ENCODE results near the gene MAPK13. TPM values are rescaled to one million over a fixed set of nuclear protein-coding genes. Genes with fewer than 3 reads are reported as not detected.

The MAPK13 gene
- total RNA-seq, 1 donor from 2014 or later = 1.0 TPM

DNA sequence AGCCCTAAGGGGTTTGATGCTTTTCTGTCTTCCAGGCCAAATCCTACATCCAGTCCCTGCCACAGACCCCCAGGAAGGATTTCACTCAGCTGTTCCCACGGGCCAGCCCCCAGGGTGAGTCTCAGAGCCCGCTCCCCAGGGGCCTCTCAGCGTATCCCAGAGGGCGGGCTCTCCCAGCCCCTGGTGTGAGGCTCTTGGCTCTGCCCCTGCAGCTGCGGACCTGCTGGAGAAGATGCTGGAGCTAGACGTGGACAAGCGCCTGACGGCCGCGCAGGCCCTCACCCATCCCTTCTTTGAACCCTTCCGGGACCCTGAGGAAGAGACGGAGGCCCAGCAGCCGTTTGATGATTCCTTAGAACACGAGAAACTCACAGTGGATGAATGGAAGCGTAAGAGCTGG lies 8.4 kb downstream of the MAPK13 start:
- no peak for DNase-seq (ENCODE audit: low spot score)
- Mint-ChIP-seq H3K27me3 (ENCODE audit: low read depth) (no peaks in the 10 kb centered on the region), H3K36me3 (ENCODE audit: low read depth) (no peaks in the 10 kb centered on the region), H3K4me3 (ENCODE audit: unreplicated experiment) (no peak overlapping the region), H3K27ac (ENCODE audit: unreplicated experiment) (no peak overlapping the region), H3K9me3 (ENCODE audit: low read depth) (no peaks in the 10 kb centered on the region), H3K4me1 (ENCODE audit: low read depth) (no peaks in the 10 kb centered on the region)
- TF ChIP-seq, protein P1, sequence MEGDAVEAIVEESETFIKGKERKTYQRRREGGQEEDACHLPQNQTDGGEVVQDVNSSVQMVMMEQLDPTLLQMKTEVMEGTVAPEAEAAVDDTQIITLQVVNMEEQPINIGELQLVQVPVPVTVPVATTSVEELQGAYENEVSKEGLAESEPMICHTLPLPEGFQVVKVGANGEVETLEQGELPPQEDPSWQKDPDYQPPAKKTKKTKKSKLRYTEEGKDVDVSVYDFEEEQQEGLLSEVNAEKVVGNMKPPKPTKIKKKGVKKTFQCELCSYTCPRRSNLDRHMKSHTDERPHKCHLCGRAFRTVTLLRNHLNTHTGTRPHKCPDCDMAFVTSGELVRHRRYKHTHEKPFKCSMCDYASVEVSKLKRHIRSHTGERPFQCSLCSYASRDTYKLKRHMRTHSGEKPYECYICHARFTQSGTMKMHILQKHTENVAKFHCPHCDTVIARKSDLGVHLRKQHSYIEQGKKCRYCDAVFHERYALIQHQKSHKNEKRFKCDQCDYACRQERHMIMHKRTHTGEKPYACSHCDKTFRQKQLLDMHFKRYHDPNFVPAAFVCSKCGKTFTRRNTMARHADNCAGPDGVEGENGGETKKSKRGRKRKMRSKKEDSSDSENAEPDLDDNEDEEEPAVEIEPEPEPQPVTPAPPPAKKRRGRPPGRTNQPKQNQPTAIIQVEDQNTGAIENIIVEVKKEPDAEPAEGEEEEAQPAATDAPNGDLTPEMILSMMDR (IDR thresholded peaks at IDR 0.05) = no peak

DNA sequence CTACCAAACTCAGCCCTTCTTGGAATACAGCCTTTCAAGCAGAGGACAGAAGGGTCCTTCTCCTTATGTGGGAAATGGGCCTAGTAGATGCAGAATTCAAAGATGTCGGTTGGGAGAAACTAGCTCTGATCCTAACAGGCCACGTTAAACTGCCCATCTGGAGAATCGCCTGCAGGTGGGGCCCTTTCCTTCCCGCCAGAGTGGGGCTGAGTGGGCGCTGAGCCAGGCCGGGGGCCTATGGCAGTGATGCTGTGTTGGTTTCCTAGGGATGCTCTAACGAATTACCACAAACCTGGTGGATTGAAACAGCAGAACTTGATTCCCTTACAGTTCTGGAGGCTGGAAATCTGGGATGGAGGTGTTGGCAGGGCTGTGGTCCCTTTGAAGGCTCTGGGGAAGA lies 9.1 kb downstream of the MAPK13 start:
- Mint-ChIP-seq H3K9me3 (ENCODE audit: low read depth) (no peaks in the 10 kb centered on the region), H3K36me3 (ENCODE audit: low read depth) (no peaks in the 10 kb centered on the region), H3K4me1 (ENCODE audit: low read depth) (no peaks in the 10 kb centered on the region), H3K4me3 (ENCODE audit: unreplicated experiment) (no peak overlapping the region), H3K27ac (ENCODE audit: unreplicated experiment) (no peak overlapping the region), H3K27me3 (ENCODE audit: low read depth) (no peaks in the 10 kb centered on the region)
- DNase-seq (ENCODE audit: low spot score) = no peak
- TF ChIP-seq, protein P1 (IDR thresholded peaks at IDR 0.05) = peak; percentile 49

DNA sequence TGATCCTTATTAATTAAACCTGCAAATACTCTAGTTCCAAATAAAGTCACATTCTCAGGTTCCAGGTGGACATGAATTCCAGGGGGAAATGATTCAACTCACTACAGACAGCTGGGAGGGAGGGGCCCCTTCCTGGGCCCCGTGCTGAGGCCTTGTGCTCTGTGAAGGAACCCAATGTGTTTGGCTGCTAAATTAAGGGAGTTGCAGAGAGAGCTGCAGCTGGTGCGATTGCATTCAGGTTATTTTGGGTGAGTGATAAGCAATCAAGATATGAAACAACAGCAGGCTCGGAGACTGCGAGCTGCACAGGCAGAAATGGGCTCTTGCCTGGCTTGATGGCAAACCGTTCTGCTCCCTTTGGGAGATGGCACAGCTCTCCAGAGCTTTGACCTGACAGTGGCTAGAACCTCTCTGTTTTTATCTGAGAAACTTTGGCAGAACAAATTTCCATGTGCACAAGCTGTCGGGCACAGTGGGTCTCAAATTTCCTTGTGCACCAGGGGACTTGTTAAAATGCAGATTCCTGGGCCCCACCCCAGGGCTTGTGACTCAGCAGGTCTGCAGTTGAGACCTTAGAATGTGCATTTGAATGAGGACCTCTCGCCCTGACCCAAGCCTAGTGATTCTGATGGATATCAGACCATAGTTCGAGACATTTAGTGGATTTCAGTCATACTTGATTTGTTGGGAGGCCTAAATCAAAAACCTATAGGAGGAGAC lies 9.8 kb downstream of the MAPK13 start:
- Mint-ChIP-seq H3K27ac (ENCODE audit: unreplicated experiment) (no peak overlapping the region), H3K27me3 (ENCODE audit: low read depth) (no peaks in the 10 kb centered on the region), H3K4me3 (ENCODE audit: unreplicated experiment) (no peak overlapping the region), H3K36me3 (ENCODE audit: low read depth) (no peaks in the 10 kb centered on the region), H3K4me1 (ENCODE audit: low read depth) (no peaks in the 10 kb centered on the region), H3K9me3 (ENCODE audit: low read depth) (no peaks in the 10 kb centered on the region)
- no peak for DNase-seq (ENCODE audit: low spot score)
- TF ChIP-seq, protein P1 (IDR thresholded peaks at IDR 0.05) = no peak

DNA sequence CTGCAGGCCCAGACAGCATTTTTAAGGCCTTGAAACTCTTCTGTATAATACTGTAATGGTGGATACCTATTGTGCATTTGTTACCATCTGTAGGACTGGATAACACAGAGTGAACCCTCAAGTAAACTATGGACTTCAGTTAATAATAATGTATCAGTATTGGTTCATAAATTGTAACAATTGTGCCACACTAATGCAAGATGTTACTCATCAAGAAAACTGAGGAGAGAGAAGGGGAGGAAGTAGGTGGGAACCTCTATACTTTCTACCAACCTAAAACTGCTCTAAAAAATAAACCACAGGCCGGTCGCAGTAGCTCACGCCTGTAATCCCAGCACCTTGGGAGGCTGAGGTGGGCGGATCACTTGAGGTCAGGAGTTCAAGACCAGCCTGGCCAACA lies 10.8 kb downstream of the MAPK13 start:
- H3K36me3 Mint-ChIP-seq (ENCODE audit: low read depth) = no peaks in the 10 kb centered on the region
- no peaks in the 10 kb centered on the region for H3K4me1 Mint-ChIP-seq (ENCODE audit: low read depth)
- H3K27ac Mint-ChIP-seq (ENCODE audit: unreplicated experiment) = no peak overlapping the region
- no peaks in the 10 kb centered on the region for H3K9me3 Mint-ChIP-seq (ENCODE audit: low read depth)
- TF ChIP-seq, protein P1 (IDR thresholded peaks at IDR 0.05) = no peak
- H3K4me3 Mint-ChIP-seq (ENCODE audit: unreplicated experiment) = no peak overlapping the region
- no peaks in the 10 kb centered on the region for H3K27me3 Mint-ChIP-seq (ENCODE audit: low read depth)
- no peak for DNase-seq (ENCODE audit: low spot score)

DNA sequence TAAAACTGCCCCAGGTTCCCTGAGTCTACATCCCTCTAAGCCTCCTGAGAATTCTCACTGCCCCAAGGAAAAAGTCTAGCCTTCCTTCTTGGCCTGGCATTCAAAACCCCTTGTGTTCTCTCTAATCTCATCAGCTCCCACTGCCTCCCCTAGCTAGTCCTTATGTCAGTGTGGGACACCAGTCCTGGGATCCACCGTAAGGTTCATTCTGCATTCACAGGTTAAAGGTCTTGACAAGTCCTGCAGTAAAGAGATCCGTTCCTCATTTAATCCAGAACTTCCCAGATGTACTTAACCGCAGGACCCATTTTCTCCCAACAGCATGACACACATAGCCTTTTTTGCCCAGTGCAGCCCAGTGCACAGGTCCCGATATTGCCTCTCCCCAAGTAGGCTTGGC lies 11.6 kb downstream of the MAPK13 start:
- Mint-ChIP-seq H3K9me3 (ENCODE audit: low read depth) (no peaks in the 10 kb centered on the region), H3K27ac (ENCODE audit: unreplicated experiment) (no peak overlapping the region), H3K4me3 (ENCODE audit: unreplicated experiment) (no peak overlapping the region), H3K4me1 (ENCODE audit: low read depth) (no peaks in the 10 kb centered on the region), H3K36me3 (ENCODE audit: low read depth) (no peaks in the 10 kb centered on the region), H3K27me3 (ENCODE audit: low read depth) (no peaks in the 10 kb centered on the region)
- no peak for DNase-seq (ENCODE audit: low spot score)
- TF ChIP-seq, protein P1 (IDR thresholded peaks at IDR 0.05) = no peak

Data from chondrocyte (in vitro differentiated cells).